GM12878 (cell line): ENCODE results near the gene HSPA12A. TPM values are rescaled to one million over a fixed set of nuclear protein-coding genes. Genes with fewer than 3 reads are reported as not detected.

Experiments
- ATAC-seq: fragments of 200-7000 bp; cut with Tn5 transposase; 3 replicates; pipeline ENCODE4 v1.9.1; 2020; ENCODE audit warnings: mild to moderate bottlenecking, moderate library complexity
- BruUV-seq: library from RNA; stranded (reverse); fragments of 400-500 nt; replicated peaks from 2 replicates; lab custom pipeline; 2021; lab: Mats Ljungman, UMichigan
- CTCF ChIA-PET: fragments of 300-600 bp; sonication (Branson Sonifier 250); formaldehyde crosslinking; extraction: SDS; loops from one replicate; lab custom pipeline; 2021; ENCODE audit warnings: inconsistent platforms; lab: Yijun Ruan, JAX
- POLR2A ChIA-PET: fragments of 350-600 bp; formaldehyde crosslinking; extraction: SDS; loops from one replicate; lab custom pipeline; 2021; ENCODE audit warnings: inconsistent platforms; lab: Charles Lee
- RAD21 ChIA-PET: fragments of 300-600 bp; sonication (Branson Sonifier 250); formaldehyde crosslinking; loops from one replicate; lab custom pipeline; 2023; ENCODE audit warnings: antibody characterized with exemption; ENCODE audit not compliant: unreplicated experiment; lab: Charles Lee
- SMC1A ChIA-PET: fragments of 300-600 bp; sonication (Branson Sonifier 250); formaldehyde crosslinking; loops from one replicate; lab custom pipeline; 2023; ENCODE audit not compliant: unreplicated experiment, uncharacterized antibody; lab: Charles Lee
- DNase-seq: peaks from one replicate; pipeline ENCODE4 v3.0.0-alpha.2; 2011; ENCODE audit warnings: low read depth, low spot score
- FAIRE-seq: peaks from 3 replicates; lab custom pipeline; 2011; peaks lifted over from hg19 to GRCh38; lab: Jason Lieb, UNC
- H2AFZ ChIP-seq: 2 replicates; pipeline ENCODE4 v1.6.0; 2011; ENCODE audit warnings: low read depth, low read length, control low read depth; ENCODE audit not compliant: control insufficient read depth
- H3K27ac ChIP-seq: 2 replicates; pipeline ENCODE4 v1.5.1; 2011; ENCODE audit warnings: control low read depth; ENCODE audit not compliant: control insufficient read depth, insufficient read depth
- H3K27me3 ChIP-seq, 2 experiments: replicated peaks in 1 of 2; 2 replicates each; pipeline versions ENCODE4 v1.6.0 to v1.6.1; 2011; ENCODE audit warnings: low read length in 1 of 2; ENCODE audit not compliant: control insufficient read depth in 2 of 2, insufficient read depth in 2 of 2
- H3K36me3 ChIP-seq, 2 experiments: 2 replicates each; pipeline ENCODE4 v1.5.1; 2011; ENCODE audit warnings: low read length in 1 of 2; ENCODE audit not compliant: control insufficient read depth in 2 of 2, insufficient read depth in 2 of 2
- H3K4me1 ChIP-seq: 2 replicates; pipeline ENCODE4 v1.6.1; 2011; ENCODE audit warnings: mild to moderate bottlenecking, low read length, moderate library complexity, mixed read lengths; ENCODE audit not compliant: control insufficient read depth, insufficient read depth
- H3K4me2 ChIP-seq: 2 replicates; pipeline ENCODE4 v1.6.0; 2011; ENCODE audit warnings: control low read depth; ENCODE audit not compliant: control insufficient read depth, insufficient read depth
- H3K4me3 ChIP-seq: fragments of 200-600 bp; sonication (generic); 2 replicates; pipeline ENCODE4 v1.5.1; 2016
- H3K79me2 ChIP-seq: 2 replicates; pipeline ENCODE4 v1.6.0; 2011; ENCODE audit warnings: low read length; ENCODE audit not compliant: control insufficient read depth, insufficient read depth
- H3K9ac ChIP-seq: 2 replicates; pipeline ENCODE4 v1.8.0; 2011; ENCODE audit warnings: low read length, control low read depth, mixed read lengths; ENCODE audit not compliant: control insufficient read depth, insufficient read depth
- H3K9me3 ChIP-seq: replicated peaks from 3 replicates; pipeline ENCODE4 v1.5.1; 2011; ENCODE audit warnings: mild to moderate bottlenecking, low read length; ENCODE audit not compliant: control insufficient read depth, insufficient read depth
- H4K20me1 ChIP-seq: 2 replicates; pipeline ENCODE4 v1.6.0; 2011; ENCODE audit not compliant: control insufficient read depth, insufficient read depth
- ATF7 ChIP-seq: fragments of 450-650 bp; IDR thresholded peaks from 2 replicates; pipeline ENCODE4 v1.6.1; 2016; ENCODE audit warnings: low read depth, mild to moderate bottlenecking
- BMI1 ChIP-seq: fragments of 450-650 bp; IDR thresholded peaks from 2 replicates; pipeline ENCODE4 v1.6.1; 2016; ENCODE audit warnings: mild to moderate bottlenecking, moderate library complexity, borderline replicate concordance
- CHD4 ChIP-seq: fragments of 200-600 bp; sonication (generic); IDR thresholded peaks from 2 replicates; pipeline ENCODE4 v1.6.1; 2016; ENCODE audit warnings: mild to moderate bottlenecking
- DPF2 ChIP-seq: fragments of 450-650 bp; IDR thresholded peaks from 2 replicates; pipeline ENCODE4 v1.6.1; 2017; ENCODE audit warnings: mild to moderate bottlenecking
- GABPA ChIP-seq: IDR thresholded peaks from 2 replicates; pipeline ENCODE4 v1.6.1; 2014; ENCODE audit warnings: antibody characterized with exemption, low read depth, mild to moderate bottlenecking, inconsistent platforms
- IKZF1 ChIP-seq: fragments of 450-650 bp; conservative IDR thresholded peaks from 2 replicates; pipeline ENCODE4 v1.6.1; 2017; ENCODE audit warnings: antibody characterized with exemption, mild to moderate bottlenecking
- KDM1A ChIP-seq: fragments of 200-600 bp; sonication (generic); IDR thresholded peaks from 2 replicates; pipeline ENCODE4 v1.6.1; 2016; ENCODE audit warnings: borderline replicate concordance
- KLF5 ChIP-seq: fragments of 450-650 bp; IDR thresholded peaks from 2 replicates; pipeline ENCODE4 v1.6.1; 2014; ENCODE audit warnings: mild to moderate bottlenecking; ENCODE audit not compliant: partially characterized antibody
- MEF2B ChIP-seq: fragments of 450-650 bp; IDR thresholded peaks from 2 replicates; pipeline ENCODE4 v1.6.1; 2018; ENCODE audit warnings: mild to moderate bottlenecking, moderate library complexity; ENCODE audit not compliant: partially characterized antibody, poor library complexity, severe bottlenecking
- MTA3 ChIP-seq: IDR thresholded peaks from 2 replicates; pipeline ENCODE4 v1.6.1; 2012; ENCODE audit warnings: low read length, inconsistent platforms, borderline replicate concordance
- NFXL1 ChIP-seq: fragments of 450-650 bp; IDR thresholded peaks from 2 replicates; pipeline ENCODE4 v1.6.1; 2017; ENCODE audit warnings: antibody characterized with exemption, mild to moderate bottlenecking, borderline replicate concordance
- NR2C1 ChIP-seq: fragments of 450-650 bp; IDR thresholded peaks from 2 replicates; pipeline ENCODE4 v1.6.1; 2017; ENCODE audit warnings: antibody characterized with exemption, mild to moderate bottlenecking, moderate library complexity
- PAX5 ChIP-seq: IDR thresholded peaks from 2 replicates; pipeline ENCODE4 v1.6.1; 2011; ENCODE audit warnings: low read depth, low read length, borderline replicate concordance
- PAX8 ChIP-seq: fragments of 450-650 bp; IDR thresholded peaks from 2 replicates; pipeline ENCODE4 v1.6.1; 2017; ENCODE audit warnings: mild to moderate bottlenecking, moderate library complexity
- RFX5 ChIP-seq: IDR thresholded peaks from 2 replicates; pipeline ENCODE4 v1.6.1; 2011; ENCODE audit warnings: low read depth, low read length, improper control_type of control experiment
- SIN3A ChIP-seq: IDR thresholded peaks from 2 replicates; pipeline ENCODE4 v1.6.1; 2012; ENCODE audit warnings: low read depth, low read length, improper control_type of control experiment
- SMAD5 ChIP-seq: IDR thresholded peaks from 2 replicates; pipeline ENCODE4 v1.6.1; 2016; ENCODE audit warnings: antibody characterized with exemption, low read depth
- ZBED1 ChIP-seq: IDR thresholded peaks from 2 replicates; pipeline ENCODE4 v1.6.1; 2016; ENCODE audit warnings: borderline replicate concordance
- ZNF207 ChIP-seq: fragments of 450-650 bp; IDR thresholded peaks from 2 replicates; pipeline ENCODE4 v1.6.1; 2014; ENCODE audit warnings: antibody characterized with exemption, mild to moderate bottlenecking, borderline replicate concordance
- ZZZ3 ChIP-seq: IDR thresholded peaks from 2 replicates; pipeline ENCODE4 v1.6.1; 2011; ENCODE audit warnings: low read depth; ENCODE audit not compliant: control insufficient read depth, insufficient read length
- WGBS: methylation state at CpG from one replicate; pipeline ENCODE4 v1.1.6; 2016; ENCODE audit warnings: low lambda C conversion rate; ENCODE audit not compliant: insufficient replicate concordance, insufficient coverage; ENCODE audit errors: missing lambda C conversion rate; 5-methylcytosine and 5-hydroxymethylcytosine counted together
- in situ Hi-C: fragments of 300-500 bp; cut with MboI; formaldehyde crosslinking; loops from 9 replicates; pipeline ENCODE4 v1.14.3; 2018; ENCODE audit warnings: mixed read lengths
- intact Hi-C: fragments of 100-400 bp; cut with micrococcal nuclease; formaldehyde crosslinking; loops from one replicate; pipeline ENCODE4 v1.14.2; 2022; ENCODE audit not compliant: unreplicated experiment
- polyA plus RNA-seq, 11 experiments: library from polyadenylated mRNA; depleted of rRNA in 4 of 11; unstranded in 6 of 11; stranded (reverse) in 5 of 11; fragments of >200 nt; fragmentation: Nextera tagmentation in 4 of 11; fragmentation: Illumina TruSeq in 1 of 11; extraction: Ambion mirVana in 4 of 11; extraction: Trizol in 1 of 11; gene quantifications; 1 replicate in 1 of 11; 2 replicates in 10 of 11; pipeline versions ENCODE4 v1.2.1 to v1.2.3, GENCODE V29; 2011 to 2016; ENCODE audit warnings: inconsistent platforms in 2 of 11, missing spikeins in 2 of 11, low read depth in 1 of 11
- total RNA-seq, 4 experiments: library from RNA; depleted of rRNA in 3 of 4; stranded (reverse); fragments of >200 nt in 3 of 4; fragmentation: Illumina TruSeq in 1 of 4; extraction: Trizol in 1 of 4; gene quantifications; 2 replicates each; pipeline versions ENCODE4 v1.2.1 to v1.2.3, GENCODE V29; 2013 to 2021
- TF ChIP-seq, protein P1 (sequence below): IDR thresholded peaks from 2 replicates; pipeline ENCODE4 v1.6.1; 2011; ENCODE audit warnings: mild to moderate bottlenecking, low read depth, low read length, moderate library complexity; ENCODE audit not compliant: insufficient replicate concordance
- TF ChIP-seq, protein P2 (sequence below): fragments of 450-650 bp; formaldehyde crosslinking; IDR thresholded peaks from 2 replicates; pipeline ENCODE4 v1.4.0; 2020; ENCODE audit warnings: mild to moderate bottlenecking, moderate library complexity

HSPA12A gene
- total and polyA plus RNA-seq, 10 of the 15 experiments (the other 5 are each of a cell fraction or from before 2014, with no cell fraction given) = 0.90 to 20.2 (median 2.8) TPM

DNA sequence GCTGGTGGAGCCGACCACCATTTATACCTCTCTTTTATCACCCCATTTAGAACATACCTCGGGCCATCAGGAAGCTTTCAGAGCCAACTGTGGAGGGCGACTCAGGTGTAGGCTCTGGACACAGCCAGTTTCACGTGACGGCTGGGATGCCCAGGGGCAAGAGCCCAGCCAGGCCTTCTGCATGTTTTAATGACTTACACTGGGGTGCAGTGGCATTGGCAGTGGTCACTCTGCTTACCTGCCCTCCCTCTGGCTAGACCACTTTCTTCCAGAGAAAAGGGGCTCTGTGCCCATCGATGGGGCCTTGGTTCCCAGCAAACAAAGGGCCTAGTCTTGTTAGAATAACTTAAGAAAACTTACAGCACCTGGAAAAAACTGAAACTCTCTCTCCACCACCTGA is 71.7 kb downstream of the HSPA12A start (continued):
- TF ChIP-seq SIN3A = no peak
- no peak for TF ChIP-seq DPF2
- TF ChIP-seq KDM1A = no peak
- TF ChIP-seq CHD4 = no peak
- TF ChIP-seq IKZF1 = no peak
- no peak for TF ChIP-seq MEF2B
- TF ChIP-seq BMI1 = no peak
- no peak for TF ChIP-seq ZBED1
- no peak for TF ChIP-seq ATF7
- TF ChIP-seq SMAD5 = no peak
- no peak for TF ChIP-seq GABPA

DNA sequence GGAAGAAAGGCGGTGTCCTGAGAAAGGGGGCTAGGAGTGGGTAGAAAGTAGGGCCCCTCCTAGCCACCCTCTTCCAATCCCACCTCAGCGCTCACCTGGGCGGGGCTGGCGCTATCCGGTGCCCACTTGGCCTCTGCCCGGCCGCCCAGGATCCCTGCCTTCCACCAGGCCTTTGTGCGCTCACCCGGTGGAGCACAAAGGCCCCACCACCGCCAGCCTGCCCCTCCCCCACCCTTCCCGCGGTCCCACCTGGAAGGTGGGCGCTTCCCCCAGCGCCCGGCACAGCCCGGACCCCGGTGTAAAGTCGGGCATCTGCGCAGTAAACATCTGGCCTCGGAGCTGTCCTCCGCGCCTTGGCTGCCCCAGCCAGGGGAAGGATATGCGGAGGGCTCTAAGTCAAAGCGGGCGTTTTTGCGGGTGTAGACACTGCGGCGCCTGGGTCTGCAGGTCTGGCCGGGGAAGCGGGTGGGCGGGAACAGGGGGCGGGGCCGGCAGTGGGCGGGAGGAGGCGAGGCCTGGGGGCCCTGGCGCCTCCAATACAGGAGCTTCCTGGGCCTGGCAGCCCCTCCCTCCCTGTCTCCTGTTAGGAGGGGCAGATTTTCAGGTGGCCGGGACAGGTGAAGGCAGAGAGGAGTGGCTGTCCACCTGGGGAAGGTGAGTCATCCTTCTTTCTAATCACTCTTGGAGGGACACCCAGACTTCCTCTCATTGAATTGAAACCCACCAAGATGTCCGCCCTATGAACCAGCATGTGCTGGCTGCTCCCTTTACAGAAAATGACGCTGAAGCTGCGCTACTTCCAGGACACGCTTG is 72.3 kb downstream of the HSPA12A start:
- no peak for FAIRE-seq
- Histone ChIP-seq H3K36me3 (no peaks in the 10 kb centered on the region), H3K79me2 (no peaks in the 10 kb centered on the region), H4K20me1 (no peaks in the 10 kb centered on the region), H3K27me3 (peaks cover 0 to 3% of the 10 kb centered on the region in 2 experiments; a peak in 2 of 4 replicates), H3K4me2 (no peak overlapping the region), H3K27ac (no peak overlapping the region), H3K4me1 (no peaks in the 10 kb centered on the region), H3K9ac (no peak overlapping the region), H3K4me3 (no peak overlapping the region), H3K9me3 (no peaks in the 10 kb centered on the region), H2AFZ (no peak overlapping the region)
- no peak for ATAC-seq
- BruUV-seq = no TSS peak
- in situ Hi-C loops (no loop called here), intact Hi-C loops (no loop called here)
- POLR2A ChIA-PET = no interaction called here
- RAD21 ChIA-PET = no interaction called here
- no peak for DNase-seq
- CTCF ChIA-PET = no interaction called here
- SMC1A ChIA-PET = no interaction called here
- 66% methylated on average over 16 of the region's 41 CpGs for WGBS
- TF ChIP-seq, protein P1, sequence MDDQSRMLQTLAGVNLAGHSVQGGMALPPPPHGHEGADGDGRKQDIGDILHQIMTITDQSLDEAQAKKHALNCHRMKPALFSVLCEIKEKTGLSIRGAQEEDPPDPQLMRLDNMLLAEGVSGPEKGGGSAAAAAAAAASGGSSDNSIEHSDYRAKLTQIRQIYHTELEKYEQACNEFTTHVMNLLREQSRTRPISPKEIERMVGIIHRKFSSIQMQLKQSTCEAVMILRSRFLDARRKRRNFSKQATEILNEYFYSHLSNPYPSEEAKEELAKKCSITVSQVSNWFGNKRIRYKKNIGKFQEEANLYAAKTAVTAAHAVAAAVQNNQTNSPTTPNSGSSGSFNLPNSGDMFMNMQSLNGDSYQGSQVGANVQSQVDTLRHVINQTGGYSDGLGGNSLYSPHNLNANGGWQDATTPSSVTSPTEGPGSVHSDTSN = no peak
- TF ChIP-seq PAX8 (no peak), RFX5 (no peak), ZNF207 (no peak), NFXL1 (no peak), NR2C1 (no peak), SIN3A (no peak), MTA3 (no peak), PAX5 (no peak), KLF5 (no peak), ZZZ3 (no peak)
- TF ChIP-seq, protein P2, sequence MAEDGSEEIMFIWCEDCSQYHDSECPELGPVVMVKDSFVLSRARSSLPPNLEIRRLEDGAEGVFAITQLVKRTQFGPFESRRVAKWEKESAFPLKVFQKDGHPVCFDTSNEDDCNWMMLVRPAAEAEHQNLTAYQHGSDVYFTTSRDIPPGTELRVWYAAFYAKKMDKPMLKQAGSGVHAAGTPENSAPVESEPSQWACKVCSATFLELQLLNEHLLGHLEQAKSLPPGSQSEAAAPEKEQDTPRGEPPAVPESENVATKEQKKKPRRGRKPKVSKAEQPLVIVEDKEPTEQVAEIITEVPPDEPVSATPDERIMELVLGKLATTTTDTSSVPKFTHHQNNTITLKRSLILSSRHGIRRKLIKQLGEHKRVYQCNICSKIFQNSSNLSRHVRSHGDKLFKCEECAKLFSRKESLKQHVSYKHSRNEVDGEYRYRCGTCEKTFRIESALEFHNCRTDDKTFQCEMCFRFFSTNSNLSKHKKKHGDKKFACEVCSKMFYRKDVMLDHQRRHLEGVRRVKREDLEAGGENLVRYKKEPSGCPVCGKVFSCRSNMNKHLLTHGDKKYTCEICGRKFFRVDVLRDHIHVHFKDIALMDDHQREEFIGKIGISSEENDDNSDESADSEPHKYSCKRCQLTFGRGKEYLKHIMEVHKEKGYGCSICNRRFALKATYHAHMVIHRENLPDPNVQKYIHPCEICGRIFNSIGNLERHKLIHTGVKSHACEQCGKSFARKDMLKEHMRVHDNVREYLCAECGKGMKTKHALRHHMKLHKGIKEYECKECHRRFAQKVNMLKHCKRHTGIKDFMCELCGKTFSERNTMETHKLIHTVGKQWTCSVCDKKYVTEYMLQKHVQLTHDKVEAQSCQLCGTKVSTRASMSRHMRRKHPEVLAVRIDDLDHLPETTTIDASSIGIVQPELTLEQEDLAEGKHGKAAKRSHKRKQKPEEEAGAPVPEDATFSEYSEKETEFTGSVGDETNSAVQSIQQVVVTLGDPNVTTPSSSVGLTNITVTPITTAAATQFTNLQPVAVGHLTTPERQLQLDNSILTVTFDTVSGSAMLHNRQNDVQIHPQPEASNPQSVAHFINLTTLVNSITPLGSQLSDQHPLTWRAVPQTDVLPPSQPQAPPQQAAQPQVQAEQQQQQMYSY (CRISPR knock-in tag) = no peak
